ENCODE data around the gene MYCT1. TPM values are rescaled to one million over a fixed set of nuclear protein-coding genes. Genes with fewer than 3 reads are reported as not detected.

The MYCT1 gene
- total and polyA plus RNA-seq, 4 donors = 11.2 to 44.5 (median 16.2) TPM

DNA sequence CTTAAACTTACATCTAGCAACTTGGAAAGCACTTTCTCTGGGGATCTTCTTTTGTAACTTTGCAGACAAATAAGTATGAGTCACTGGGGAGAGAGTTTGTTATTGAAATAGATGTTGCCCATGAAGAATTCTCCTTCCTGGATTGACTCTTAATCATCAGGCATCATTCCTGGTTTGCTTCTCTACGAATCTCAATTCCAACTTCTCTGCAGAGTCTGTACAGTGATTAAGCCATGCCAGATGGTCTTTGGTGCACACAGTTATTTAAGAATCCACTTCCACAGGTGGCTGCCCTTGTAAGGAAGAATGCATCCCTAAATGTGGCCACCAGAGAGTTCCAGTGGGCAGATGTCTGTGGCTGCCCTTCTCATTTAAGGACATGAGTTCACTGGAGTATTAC, 25.7 kb downstream of the MYCT1 start:
- H3K27me3 ChIP-seq (ENCODE audit: control insufficient read depth in 3 of 3, insufficient read depth in 3 of 3, low read length in 2 of 3) = no peaks in the 10 kb centered on the region
- no peaks in the 10 kb centered on the region for H3K9me3 ChIP-seq (ENCODE audit: control insufficient read depth in 4 of 4, insufficient read depth in 3 of 4, low read length in 3 of 4)
- H3K36me3 ChIP-seq (ENCODE audit: control insufficient read depth in 4 of 4, insufficient read depth in 4 of 4, low read length in 4 of 4) = no peaks in the 10 kb centered on the region
- H3K27ac ChIP-seq (ENCODE audit: low read depth in 1 of 2, low read length in 1 of 2) = no peak overlapping the region
- ATAC-seq (ENCODE audit: insufficient read depth, low FRiP score) (no peak), DNase-seq (no peak)
- H3K4me1 ChIP-seq (ENCODE audit: control insufficient read depth in 5 of 5, insufficient read depth in 5 of 5, low read length in 5 of 5) = peaks cover 0 to 3% (median 0%) of the 10 kb centered on the region in 5 donors
- WGBS, 2 donors = 73 to 92% methylated on average over 1 of the region's 1 CpG
- no peak overlapping the region for H3K9ac ChIP-seq (ENCODE audit: insufficient read depth in 1 of 2, low read length in 2 of 2)
- TF ChIP-seq, protein P1, sequence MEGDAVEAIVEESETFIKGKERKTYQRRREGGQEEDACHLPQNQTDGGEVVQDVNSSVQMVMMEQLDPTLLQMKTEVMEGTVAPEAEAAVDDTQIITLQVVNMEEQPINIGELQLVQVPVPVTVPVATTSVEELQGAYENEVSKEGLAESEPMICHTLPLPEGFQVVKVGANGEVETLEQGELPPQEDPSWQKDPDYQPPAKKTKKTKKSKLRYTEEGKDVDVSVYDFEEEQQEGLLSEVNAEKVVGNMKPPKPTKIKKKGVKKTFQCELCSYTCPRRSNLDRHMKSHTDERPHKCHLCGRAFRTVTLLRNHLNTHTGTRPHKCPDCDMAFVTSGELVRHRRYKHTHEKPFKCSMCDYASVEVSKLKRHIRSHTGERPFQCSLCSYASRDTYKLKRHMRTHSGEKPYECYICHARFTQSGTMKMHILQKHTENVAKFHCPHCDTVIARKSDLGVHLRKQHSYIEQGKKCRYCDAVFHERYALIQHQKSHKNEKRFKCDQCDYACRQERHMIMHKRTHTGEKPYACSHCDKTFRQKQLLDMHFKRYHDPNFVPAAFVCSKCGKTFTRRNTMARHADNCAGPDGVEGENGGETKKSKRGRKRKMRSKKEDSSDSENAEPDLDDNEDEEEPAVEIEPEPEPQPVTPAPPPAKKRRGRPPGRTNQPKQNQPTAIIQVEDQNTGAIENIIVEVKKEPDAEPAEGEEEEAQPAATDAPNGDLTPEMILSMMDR (IDR thresholded peaks at IDR 0.05; ENCODE audit: control extremely low read depth, extremely low read depth) = no peak
- no peak overlapping the region for H3K4me3 ChIP-seq

DNA sequence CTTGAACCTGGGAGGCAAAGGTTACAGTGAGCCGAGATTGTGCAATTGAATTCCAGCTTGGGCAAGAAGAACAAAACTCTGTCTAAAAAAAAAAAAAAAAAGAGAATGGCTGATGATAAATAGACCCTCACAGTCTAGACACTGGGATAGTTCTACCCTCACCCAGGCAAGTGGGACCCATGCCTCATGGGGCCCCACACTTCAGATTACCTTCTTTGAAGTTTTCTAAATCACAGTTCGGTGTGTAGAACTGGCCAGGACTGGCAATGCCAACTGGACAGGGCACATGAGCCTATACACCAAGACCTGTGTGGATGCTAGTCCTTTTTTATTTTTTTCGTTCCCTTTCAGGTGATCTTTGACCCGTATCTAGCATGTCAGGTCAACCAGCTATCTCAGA, 28.6 kb downstream of the MYCT1 start:
- DNase-seq (no peak), ATAC-seq (ENCODE audit: insufficient read depth, low FRiP score) (no peak)
- H3K4me3 ChIP-seq = no peak overlapping the region
- peaks cover 0 to 1% (median 0%) of the 10 kb centered on the region in 5 donors for H3K4me1 ChIP-seq (ENCODE audit: control insufficient read depth in 5 of 5, insufficient read depth in 5 of 5, low read length in 5 of 5)
- no peaks in the 10 kb centered on the region for H3K36me3 ChIP-seq (ENCODE audit: control insufficient read depth in 4 of 4, insufficient read depth in 4 of 4, low read length in 4 of 4)
- H3K27ac ChIP-seq (ENCODE audit: low read depth in 1 of 2, low read length in 1 of 2) = no peak overlapping the region
- no peaks in the 10 kb centered on the region for H3K27me3 ChIP-seq (ENCODE audit: control insufficient read depth in 3 of 3, insufficient read depth in 3 of 3, low read length in 2 of 3)
- H3K9ac ChIP-seq (ENCODE audit: insufficient read depth in 1 of 2, low read length in 2 of 2) = no peak overlapping the region
- H3K9me3 ChIP-seq (ENCODE audit: control insufficient read depth in 4 of 4, insufficient read depth in 3 of 4, low read length in 3 of 4) = no peaks in the 10 kb centered on the region
- 86 to 92% methylated on average over 4 of the region's 4 CpGs for WGBS, 2 donors
- TF ChIP-seq, protein P1 (IDR thresholded peaks at IDR 0.05; ENCODE audit: control extremely low read depth, extremely low read depth) = no peak

DNA sequence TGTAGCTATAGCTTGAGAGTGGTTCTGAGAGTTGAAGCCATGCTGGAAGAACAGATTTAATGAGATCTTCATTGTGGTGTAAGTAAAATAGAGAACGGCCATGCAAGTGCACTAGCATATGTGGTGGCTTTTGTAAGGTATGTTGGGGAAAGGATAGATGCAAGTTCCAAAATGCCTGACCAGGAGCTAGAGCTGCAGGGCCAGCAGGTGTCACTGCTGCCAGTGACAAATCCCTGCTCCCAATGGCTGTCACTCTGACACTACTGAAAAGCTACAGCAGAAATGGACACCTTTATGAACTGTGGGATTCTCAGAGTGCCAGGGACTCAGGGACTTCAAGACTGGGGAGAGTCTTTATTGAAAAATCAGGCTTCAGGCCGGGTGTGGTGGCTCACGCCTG, 29.8 kb downstream of the MYCT1 start:
- ATAC-seq (ENCODE audit: insufficient read depth, low FRiP score) (no peak), DNase-seq (no peak)
- Histone ChIP-seq H3K36me3 (ENCODE audit: control insufficient read depth in 4 of 4, insufficient read depth in 4 of 4, low read length in 4 of 4) (no peaks in the 10 kb centered on the region), H3K9ac (ENCODE audit: insufficient read depth in 1 of 2, low read length in 2 of 2) (no peak overlapping the region), H3K27me3 (ENCODE audit: control insufficient read depth in 3 of 3, insufficient read depth in 3 of 3, low read length in 2 of 3) (no peaks in the 10 kb centered on the region), H3K4me3 (no peak overlapping the region), H3K4me1 (ENCODE audit: control insufficient read depth in 5 of 5, insufficient read depth in 5 of 5, low read length in 5 of 5) (peaks cover 0 to 1% (median 0%) of the 10 kb centered on the region in 5 donors), H3K9me3 (ENCODE audit: control insufficient read depth in 4 of 4, insufficient read depth in 3 of 4, low read length in 3 of 4) (no peaks in the 10 kb centered on the region), H3K27ac (ENCODE audit: low read depth in 1 of 2, low read length in 1 of 2) (no peak overlapping the region)
- TF ChIP-seq, protein P1 (IDR thresholded peaks at IDR 0.05; ENCODE audit: control extremely low read depth, extremely low read depth) = no peak
- 90 to 98% methylated on average over 3 of the region's 3 CpGs for WGBS, 2 donors

DNA sequence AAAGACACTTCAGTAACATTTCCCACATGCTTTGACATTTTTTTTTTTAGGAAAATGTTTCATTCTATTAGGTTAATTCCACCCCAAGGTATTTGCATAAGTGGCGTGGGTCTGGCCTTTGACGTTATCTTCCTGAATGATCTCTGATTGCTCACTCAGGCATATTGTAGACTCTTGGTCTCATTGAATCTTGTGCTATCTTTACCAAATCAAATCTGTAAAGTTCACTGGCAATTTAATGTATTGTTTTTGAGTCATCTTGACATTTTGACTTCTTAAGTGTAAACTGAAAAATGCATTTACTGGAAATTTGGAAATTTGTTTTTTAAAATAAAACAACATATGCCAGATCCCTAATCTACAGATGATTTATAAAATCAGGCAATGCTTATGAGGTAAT, 36.9 kb downstream of the MYCT1 start:
- no peak for ATAC-seq (ENCODE audit: insufficient read depth, low FRiP score)
- 86 to 88% methylated on average over 2 of the region's 2 CpGs for WGBS, 2 donors
- TF ChIP-seq, protein P1 (IDR thresholded peaks at IDR 0.05; ENCODE audit: control extremely low read depth, extremely low read depth) = no peak
- Histone ChIP-seq H3K4me1 (ENCODE audit: control insufficient read depth in 5 of 5, insufficient read depth in 5 of 5, low read length in 5 of 5) (no peaks in the 10 kb centered on the region), H3K4me3 (no peak overlapping the region), H3K27ac (ENCODE audit: low read depth in 1 of 2, low read length in 1 of 2) (no peak overlapping the region), H3K36me3 (ENCODE audit: control insufficient read depth in 4 of 4, insufficient read depth in 4 of 4, low read length in 4 of 4) (no peaks in the 10 kb centered on the region), H3K27me3 (ENCODE audit: control insufficient read depth in 3 of 3, insufficient read depth in 3 of 3, low read length in 2 of 3) (no peaks in the 10 kb centered on the region), H3K9me3 (ENCODE audit: control insufficient read depth in 4 of 4, insufficient read depth in 3 of 4, low read length in 3 of 4) (peaks cover 0 to 6% (median 0%) of the 10 kb centered on the region in 4 donors), H3K9ac (ENCODE audit: insufficient read depth in 1 of 2, low read length in 2 of 2) (no peak overlapping the region)
- DNase-seq = no peak
